RCC 7860 (cell line): ENCODE data around the gene PDE3B.
"Not testable (repeated sequence)": the region's sequence is repeated elsewhere in the genome, so short reads cannot be mapped to it uniquely, and the experiment has no call there.

Source experiments
- DNase-seq: peaks from one replicate; pipeline ENCODE4 v3.0.0-alpha.2; 2015; ENCODE audit warnings: low spot score
- FAIRE-seq: peaks from 2 replicates; lab custom pipeline; 2012; peaks lifted over from hg19 to GRCh38; lab: Jason Lieb, UNC

PDE3B gene

GRCh38 chr11:14789879-14790484 lies 146.4 kb downstream of the PDE3B start:
- DNase-seq (no peak), FAIRE-seq (no peak)

DNA sequence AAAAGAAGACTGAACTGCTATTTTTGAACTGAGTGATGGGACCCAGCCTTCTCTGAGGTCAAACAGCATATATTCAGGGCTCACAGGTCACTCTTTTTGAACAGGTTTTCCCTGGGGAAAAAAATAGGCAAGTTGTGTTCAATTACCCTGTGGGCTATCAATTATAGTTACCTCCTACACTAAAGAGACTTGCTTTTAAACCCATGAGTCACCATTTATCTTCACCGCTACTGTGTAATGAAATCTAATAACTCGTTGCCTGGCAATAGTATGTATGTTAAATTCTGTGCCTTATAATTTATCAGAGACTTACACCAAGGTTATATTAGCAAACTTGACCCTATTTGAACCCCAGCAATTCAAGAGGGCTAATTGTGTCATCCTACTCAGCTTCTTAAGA lies 149.9 kb downstream of the PDE3B start:
- FAIRE-seq (no peak), DNase-seq (no peak)

DNA sequence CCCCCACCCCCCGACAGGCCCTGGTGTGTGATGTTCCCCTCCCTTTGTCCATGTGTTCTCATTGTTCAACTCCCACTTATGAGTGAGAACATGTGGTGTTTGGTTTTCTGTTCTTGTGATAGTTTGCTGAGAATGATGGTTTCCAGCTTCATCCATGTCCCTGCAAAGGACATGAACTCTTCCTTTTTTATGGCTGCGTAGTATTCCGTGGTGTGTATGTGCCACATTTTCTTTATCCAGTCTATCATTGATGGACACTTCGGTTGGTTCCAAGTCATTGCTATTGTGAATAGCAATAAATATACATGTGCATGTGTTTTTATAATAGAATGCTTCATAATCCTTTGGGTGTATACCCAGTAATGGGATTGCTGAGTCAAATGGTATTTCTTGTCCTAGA lies 152.4 kb downstream of the PDE3B start:
- FAIRE-seq, DNase-seq: not testable (repeated sequence)

DNA sequence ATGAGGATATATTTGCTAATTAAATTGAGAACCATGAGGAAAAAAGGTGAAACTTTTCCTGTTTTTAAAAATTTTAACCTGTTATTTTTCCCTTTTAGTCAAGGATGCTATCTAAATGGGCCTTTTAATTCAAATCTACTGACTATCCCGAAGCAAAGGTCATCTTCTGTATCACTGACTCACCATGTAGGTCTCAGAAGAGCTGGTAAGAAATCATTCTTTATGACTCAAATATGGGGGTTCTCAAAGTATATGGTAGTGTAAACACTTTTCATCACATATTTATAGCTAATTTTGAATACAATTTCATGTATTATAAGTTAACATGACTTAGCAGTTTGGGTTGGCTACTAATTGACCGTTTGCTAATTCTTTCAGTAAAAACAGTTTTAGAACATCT lies 160.2 kb downstream of the PDE3B start:
- FAIRE-seq: no peak
- no peak for DNase-seq

- FAIRE-seq (no peak), DNase-seq (no peak)
These were observed 165.9 kb downstream of the PDE3B start for GRCh38 chr11:14809466-14809865.

DNA sequence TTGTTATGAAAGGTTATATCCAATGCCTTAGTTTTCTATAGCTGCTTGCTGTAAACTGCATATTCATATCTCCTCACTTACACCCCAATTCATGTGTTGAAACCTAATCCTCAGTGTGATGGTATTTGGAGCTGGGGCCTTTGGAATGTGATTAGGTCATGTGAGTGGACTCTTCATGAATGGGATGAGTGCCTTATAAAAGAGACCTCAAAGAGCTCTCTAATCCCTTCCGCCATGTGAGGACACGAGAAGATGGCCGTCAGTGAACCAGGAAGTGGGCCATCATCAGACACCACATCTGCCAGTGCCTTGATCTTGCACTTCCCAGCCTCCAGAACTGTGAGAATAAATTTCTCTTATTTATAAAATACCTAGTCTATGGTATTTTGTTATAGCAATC lies 169.2 kb downstream of the PDE3B start:
- FAIRE-seq (no peak), DNase-seq (no peak)

DNA sequence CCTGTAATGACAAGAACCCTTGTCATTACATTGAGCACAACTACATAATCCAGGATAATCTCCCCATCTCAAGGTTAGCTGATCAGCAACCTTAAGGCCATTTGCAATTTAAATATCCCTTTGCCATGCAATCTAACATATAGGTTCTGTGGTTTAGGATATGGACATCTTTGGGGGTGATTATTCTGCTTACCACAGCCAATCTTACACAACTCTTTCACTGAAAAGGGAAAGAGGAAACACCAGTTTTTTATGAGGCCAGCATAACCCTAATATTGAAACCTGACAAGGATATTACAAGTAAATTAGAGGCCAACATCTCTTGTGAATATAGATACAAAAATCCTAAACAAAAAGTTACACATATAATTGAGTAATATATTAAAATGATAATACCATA lies 169.9 kb downstream of the PDE3B start:
- DNase-seq (peak; percentile 2), FAIRE-seq (no peak)

DNA sequence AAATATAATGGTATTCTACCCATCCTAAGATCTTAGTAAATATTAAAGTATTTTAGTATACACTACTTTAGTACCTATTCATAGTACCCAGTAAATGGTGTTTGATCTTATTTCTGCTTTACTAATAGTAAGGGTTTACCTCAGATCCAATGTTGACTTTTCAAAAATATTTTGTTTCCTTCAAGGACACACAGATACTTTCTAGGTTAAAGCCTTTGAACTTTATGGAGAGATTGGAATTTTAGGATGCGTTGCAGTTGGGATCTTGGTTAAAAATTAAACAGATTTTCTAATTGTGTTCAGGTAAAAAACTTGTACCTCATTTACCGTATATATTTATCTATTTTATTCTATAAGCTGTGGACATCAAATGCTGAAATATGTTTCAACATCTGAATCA lies 175.2 kb downstream of the PDE3B start:
- DNase-seq: peak; percentile 1
- no peak for FAIRE-seq

- DNase-seq: peak; percentile 2
- FAIRE-seq: no peak
These were observed 176.0 kb downstream of the PDE3B start for GRCh38 chr11:14819596-14819995.

GRCh38 chr11:14821031-14821430 lies 177.4 kb downstream of the PDE3B start:
- FAIRE-seq (no peak), DNase-seq (no peak)

DNA sequence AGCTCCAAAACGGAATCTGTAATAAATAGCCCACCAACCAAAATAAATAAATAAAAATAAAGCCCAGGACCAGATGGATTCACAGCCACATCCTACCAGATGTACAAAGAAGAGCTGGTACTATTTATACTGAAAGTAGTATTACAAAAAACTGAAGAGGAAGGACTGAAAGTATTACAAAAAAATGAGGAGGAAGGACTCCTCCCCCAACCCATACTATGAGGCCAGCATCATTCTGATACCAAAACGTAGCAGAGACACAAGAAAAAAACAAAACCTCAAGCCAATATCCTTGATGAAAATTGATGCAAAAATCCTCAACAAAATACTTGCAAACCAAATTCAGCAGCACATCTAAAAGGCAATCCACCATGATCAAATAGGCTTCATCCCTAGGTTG lies 183.0 kb downstream of the PDE3B start:
- DNase-seq (no peak), FAIRE-seq (no peak)

- FAIRE-seq (no peak), DNase-seq (no peak)
These were observed 192.2 kb downstream of the PDE3B start for GRCh38 chr11:14835496-14836492.

GRCh38 chr11:14842002-14842401 lies 198.4 kb downstream of the PDE3B start:
- DNase-seq: no peak
- no peak for FAIRE-seq

- DNase-seq: no peak
- FAIRE-seq: no peak
These were observed 209.1 kb downstream of the PDE3B start for GRCh38 chr11:14852571-14853177.

GRCh38 chr11:14854057-14854456 lies 210.5 kb downstream of the PDE3B start:
- FAIRE-seq: no peak
- no peak for DNase-seq

GRCh38 chr11:14855890-14856289 lies 212.3 kb downstream of the PDE3B start:
- DNase-seq (no peak), FAIRE-seq (no peak)

GRCh38 chr11:14857621-14858020 lies 214.0 kb downstream of the PDE3B start:
- DNase-seq (no peak), FAIRE-seq (no peak)

GRCh38 chr11:14858404-14858803 lies 214.8 kb downstream of the PDE3B start:
- DNase-seq (no peak), FAIRE-seq (no peak)

DNA sequence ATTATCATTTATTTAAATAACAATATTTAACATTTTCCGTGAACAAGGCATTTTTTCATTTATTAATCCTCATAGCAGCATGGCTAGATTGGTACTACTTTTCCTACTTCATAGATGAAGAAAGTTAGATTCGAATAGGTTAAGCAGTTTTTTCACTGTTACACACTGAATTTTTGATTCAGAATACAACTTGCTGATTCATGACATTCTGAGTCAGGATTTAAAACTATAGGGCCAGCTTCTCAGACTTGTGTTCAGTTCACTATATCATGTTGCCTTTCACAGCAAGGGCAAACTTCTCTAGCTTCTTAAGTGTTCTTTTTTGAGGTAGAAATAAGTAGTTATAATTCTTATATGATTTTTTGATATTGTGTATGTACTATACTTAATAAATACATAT lies 216.9 kb downstream of the PDE3B start:
- FAIRE-seq: no peak
- no peak for DNase-seq

- no peak for DNase-seq
These were observed 218.1 kb downstream of the PDE3B start for GRCh38 chr11:14861680-14862079.

GRCh38 chr11:14863775-14864174 lies 220.2 kb downstream of the PDE3B start:
- not testable (repeated sequence) for DNase-seq, FAIRE-seq

More at GRCh38 chr11:14861680-14862079, 218.1 kb downstream of the PDE3B start:
- FAIRE-seq: no peak

- FAIRE-seq (no peak), DNase-seq (no peak)
These were observed 228.4 kb downstream of the PDE3B start for GRCh38 chr11:14872032-14872431.
